GM12891 (cell line): Measurements from ENCODE around the gene GUCY2C.

Experiments
- POLR2A ChIP-seq: IDR thresholded peaks from 2 replicates; pipeline ENCODE4 v1.6.1; 2011; ENCODE audit warnings: low read depth, low read length, control low read depth
- POLR2AphosphoS5 ChIP-seq: IDR thresholded peaks from 2 replicates; pipeline ENCODE4 v1.6.1; 2011; ENCODE audit warnings: low read depth, low read length, control low read depth
- POU2F2 ChIP-seq: IDR thresholded peaks from 2 replicates; pipeline ENCODE4 v1.6.1; 2011; ENCODE audit warnings: low read depth, mild to moderate bottlenecking, control low read depth, low read length, moderate library complexity
- SPI1 ChIP-seq: IDR thresholded peaks from 2 replicates; pipeline ENCODE4 v1.6.1; 2011; ENCODE audit warnings: low read depth, low read length, control low read depth
- TAF1 ChIP-seq: IDR thresholded peaks from 2 replicates; pipeline ENCODE4 v1.6.1; 2011; ENCODE audit warnings: low read depth, low read length, control low read depth

DNA sequence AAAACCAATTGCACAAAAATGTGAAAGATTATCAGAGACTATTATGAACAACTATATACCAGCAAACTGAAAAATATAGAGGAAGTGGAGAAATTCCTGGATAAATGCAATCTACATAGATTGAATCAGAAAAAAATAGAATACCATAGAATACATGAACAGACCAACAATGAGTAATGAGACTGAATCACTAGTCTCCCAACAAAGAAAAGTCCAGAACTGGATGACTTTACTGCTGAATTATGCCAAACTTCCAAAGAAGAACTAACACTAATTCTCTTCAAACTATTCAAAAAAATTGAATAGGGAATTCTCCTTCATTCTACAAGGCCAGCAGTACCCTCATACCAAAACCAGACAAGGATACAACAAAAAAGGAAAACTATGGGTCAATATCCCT, 60.6 kb downstream of the GUCY2C start:
- TF ChIP-seq POLR2A (no peak), TAF1 (no peak), POLR2AphosphoS5 (no peak), SPI1 (no peak), POU2F2 (no peak)
